MM.1S (cell line): ENCODE data around the gene SENP1.

Source experiments
- DNase-seq: peaks from one replicate; pipeline ENCODE4 v3.0.0-alpha.2; 2015
- H2AFZ ChIP-seq: fragments of 300-600 bp; sonication (generic); 2 replicates; pipeline ENCODE4 v1.6.0; 2016; ENCODE audit warnings: antibody characterized with exemption, low read length
- H3F3A ChIP-seq: fragments of 300-600 bp; sonication (generic); 2 replicates; pipeline ENCODE4 v1.6.1; 2016; ENCODE audit warnings: mild to moderate bottlenecking, antibody characterized with exemption, low read length, moderate library complexity, mixed read lengths; ENCODE audit not compliant: insufficient read depth
- H3K27ac ChIP-seq: fragments of 300-600 bp; sonication (generic); 2 replicates; pipeline ENCODE4 v1.5.1; 2016; ENCODE audit warnings: mild to moderate bottlenecking, low read length
- H3K27me3 ChIP-seq: fragments of 300-600 bp; sonication (generic); replicated peaks from 2 replicates; pipeline ENCODE4 v1.6.0; 2016; ENCODE audit warnings: low read length; ENCODE audit not compliant: insufficient read depth
- H3K36me3 ChIP-seq: fragments of 300-600 bp; sonication (generic); replicated peaks from 2 replicates; pipeline ENCODE4 v1.6.1; 2016; ENCODE audit warnings: mild to moderate bottlenecking, low read length, mixed read lengths; ENCODE audit not compliant: insufficient read depth
- H3K4me1 ChIP-seq: fragments of 300-600 bp; sonication (generic); 2 replicates; pipeline ENCODE4 v1.6.1; 2016; ENCODE audit warnings: low read length, mixed read lengths
- H3K4me2 ChIP-seq: fragments of 300-600 bp; sonication (generic); 2 replicates; pipeline ENCODE4 v1.6.0; 2016; ENCODE audit warnings: low read depth, low read length
- H3K4me3 ChIP-seq: fragments of 300-600 bp; sonication (generic); 2 replicates; pipeline ENCODE4 v1.5.1; 2016; ENCODE audit warnings: low read length, mixed read lengths
- H3K79me2 ChIP-seq: fragments of 300-600 bp; sonication (generic); 2 replicates; pipeline ENCODE4 v1.6.1; 2016; ENCODE audit warnings: mixed run types, low read length, mixed read lengths
- H3K9ac ChIP-seq: fragments of 300-600 bp; sonication (generic); 2 replicates; pipeline ENCODE4 v1.6.1; 2016; ENCODE audit warnings: low read length, mixed read lengths
- H3K9me2 ChIP-seq: fragments of 300-600 bp; sonication (generic); replicated peaks from 2 replicates; pipeline ENCODE4 v1.6.1; 2016; ENCODE audit warnings: mild to moderate bottlenecking, low read length, mixed read lengths; ENCODE audit not compliant: insufficient read depth
- H3K9me3 ChIP-seq: fragments of 300-600 bp; sonication (generic); replicated peaks from 2 replicates; pipeline ENCODE4 v1.6.1; 2016; ENCODE audit warnings: mild to moderate bottlenecking, low read length, mixed read lengths; ENCODE audit not compliant: insufficient read depth
- H4K20me1 ChIP-seq: fragments of 300-600 bp; sonication (generic); 2 replicates; pipeline ENCODE4 v1.6.1; 2016; ENCODE audit warnings: mild to moderate bottlenecking, low read length, moderate library complexity, mixed read lengths; ENCODE audit not compliant: insufficient read depth
- EZH2 ChIP-seq: fragments of 300-600 bp; sonication (generic); optimal IDR thresholded peaks from 2 replicates; pipeline ENCODE3; 2017; ENCODE audit warnings: low read depth, mild to moderate bottlenecking, antibody characterized with exemption, low read length, mixed read lengths
- EZH2phosphoT487 ChIP-seq: fragments of 300-600 bp; sonication (generic); IDR thresholded peaks from 2 replicates; pipeline ENCODE4 v1.6.1; 2018; ENCODE audit warnings: antibody characterized with exemption, low read length
- TF ChIP-seq, protein P1 (sequence below): fragments of 300-600 bp; sonication (generic); IDR thresholded peaks from 2 replicates; pipeline ENCODE4 v1.5.1; 2016; ENCODE audit warnings: antibody characterized with exemption, low read length, mixed read lengths

The SENP1 gene

DNA sequence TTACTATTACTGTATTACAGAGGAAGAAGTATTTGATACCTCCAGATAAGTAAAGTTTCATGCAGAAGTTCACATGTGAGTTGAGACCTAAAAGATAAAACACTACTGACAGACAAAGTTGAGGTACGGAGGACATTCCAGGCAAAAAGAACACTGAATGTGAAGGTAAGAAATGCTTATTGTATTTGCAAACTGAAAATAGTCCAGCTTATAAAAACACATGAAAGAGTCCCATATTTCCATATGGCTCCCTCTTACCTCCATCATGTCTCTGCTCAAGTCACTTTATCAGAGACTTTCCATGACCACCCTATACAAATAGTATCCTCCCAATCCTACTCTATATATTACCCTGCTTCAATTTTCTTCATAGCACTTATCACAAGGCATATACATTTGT lies 35.8 kb downstream of the SENP1 start:
- no peak for DNase-seq
- Histone ChIP-seq H3K4me2 (no peak overlapping the region), H3K27me3 (no peaks in the 10 kb centered on the region), H2AFZ (no peak overlapping the region), H3K27ac (no peak overlapping the region), H4K20me1 (no peaks in the 10 kb centered on the region), H3K9me2 (no peaks in the 10 kb centered on the region), H3K79me2 (no peaks in the 10 kb centered on the region), H3K4me1 (no peaks in the 10 kb centered on the region), H3K4me3 (no peak overlapping the region), H3K36me3 (peaks cover 17% of the 10 kb centered on the region; the same call in 1 of the 2 replicates), H3K9me3 (no peaks in the 10 kb centered on the region), H3K9ac (no peak overlapping the region), H3F3A (no peaks in the 10 kb centered on the region)
- no peak for TF ChIP-seq EZH2phosphoT487
- no peak for TF ChIP-seq EZH2
- TF ChIP-seq, protein P1, sequence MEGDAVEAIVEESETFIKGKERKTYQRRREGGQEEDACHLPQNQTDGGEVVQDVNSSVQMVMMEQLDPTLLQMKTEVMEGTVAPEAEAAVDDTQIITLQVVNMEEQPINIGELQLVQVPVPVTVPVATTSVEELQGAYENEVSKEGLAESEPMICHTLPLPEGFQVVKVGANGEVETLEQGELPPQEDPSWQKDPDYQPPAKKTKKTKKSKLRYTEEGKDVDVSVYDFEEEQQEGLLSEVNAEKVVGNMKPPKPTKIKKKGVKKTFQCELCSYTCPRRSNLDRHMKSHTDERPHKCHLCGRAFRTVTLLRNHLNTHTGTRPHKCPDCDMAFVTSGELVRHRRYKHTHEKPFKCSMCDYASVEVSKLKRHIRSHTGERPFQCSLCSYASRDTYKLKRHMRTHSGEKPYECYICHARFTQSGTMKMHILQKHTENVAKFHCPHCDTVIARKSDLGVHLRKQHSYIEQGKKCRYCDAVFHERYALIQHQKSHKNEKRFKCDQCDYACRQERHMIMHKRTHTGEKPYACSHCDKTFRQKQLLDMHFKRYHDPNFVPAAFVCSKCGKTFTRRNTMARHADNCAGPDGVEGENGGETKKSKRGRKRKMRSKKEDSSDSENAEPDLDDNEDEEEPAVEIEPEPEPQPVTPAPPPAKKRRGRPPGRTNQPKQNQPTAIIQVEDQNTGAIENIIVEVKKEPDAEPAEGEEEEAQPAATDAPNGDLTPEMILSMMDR: no peak

DNA sequence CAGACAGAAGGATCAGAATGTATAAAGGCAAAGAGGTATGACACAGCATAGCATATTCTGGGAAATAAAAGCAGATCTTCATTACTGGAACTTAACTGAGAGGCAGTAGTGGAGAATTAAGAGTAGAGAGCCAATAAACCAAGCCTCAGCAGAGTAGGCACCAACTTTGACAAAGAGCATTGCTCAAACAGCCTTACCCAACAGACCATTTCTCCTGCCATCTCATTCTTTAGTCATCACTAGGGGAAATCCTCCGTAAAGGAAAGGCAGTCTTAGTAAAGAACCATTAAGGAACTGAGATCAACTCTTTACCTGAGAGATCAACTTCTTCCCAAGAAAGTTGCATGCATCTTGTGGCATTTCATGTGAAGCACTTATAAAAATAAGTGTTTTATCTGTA lies 36.6 kb downstream of the SENP1 start:
- H3K4me3 ChIP-seq: no peak overlapping the region
- H3K9ac ChIP-seq: no peak overlapping the region
- H3K9me3 ChIP-seq: no peaks in the 10 kb centered on the region
- H3K36me3 ChIP-seq: peaks cover 20% of the 10 kb centered on the region; the same call in 1 of the 2 replicates
- H2AFZ ChIP-seq: no peak overlapping the region
- DNase-seq: no peak
- no peaks in the 10 kb centered on the region for H3K4me1 ChIP-seq
- no peaks in the 10 kb centered on the region for H3F3A ChIP-seq
- TF ChIP-seq EZH2: no peak
- no peak for TF ChIP-seq EZH2phosphoT487
- TF ChIP-seq, protein P1: no peak
- H3K27ac ChIP-seq: no peak overlapping the region
- H4K20me1 ChIP-seq: no peaks in the 10 kb centered on the region
- H3K4me2 ChIP-seq: no peak overlapping the region
- H3K79me2 ChIP-seq: no peaks in the 10 kb centered on the region
- no peaks in the 10 kb centered on the region for H3K9me2 ChIP-seq
- no peaks in the 10 kb centered on the region for H3K27me3 ChIP-seq

DNA sequence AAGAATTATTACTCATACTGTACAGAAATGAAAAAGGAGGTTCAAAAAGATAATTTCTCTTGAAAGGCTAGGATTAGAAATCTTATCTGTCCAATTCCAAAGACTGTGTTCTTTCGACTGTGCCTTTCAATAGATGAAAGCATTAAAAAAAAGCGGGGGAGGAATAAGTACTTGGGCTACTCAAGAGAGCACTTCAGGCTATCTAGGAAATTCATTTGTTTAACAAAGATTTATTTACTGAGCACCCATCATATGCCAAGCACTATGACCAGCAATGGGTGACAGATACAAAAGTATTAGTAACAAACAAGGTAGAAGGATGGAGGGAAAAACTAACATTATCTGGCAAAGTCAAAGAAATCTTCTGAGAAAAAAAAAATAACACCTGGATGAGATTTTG lies 37.4 kb downstream of the SENP1 start:
- H3K27ac ChIP-seq: no peak overlapping the region
- H3K36me3 ChIP-seq: peaks cover 20% of the 10 kb centered on the region; the same call in 1 of the 2 replicates
- no peaks in the 10 kb centered on the region for H3K27me3 ChIP-seq
- no peaks in the 10 kb centered on the region for H3K4me1 ChIP-seq
- no peaks in the 10 kb centered on the region for H4K20me1 ChIP-seq
- H3K79me2 ChIP-seq: no peaks in the 10 kb centered on the region
- H3F3A ChIP-seq: no peaks in the 10 kb centered on the region
- H3K9ac ChIP-seq: no peak overlapping the region
- DNase-seq: no peak
- H3K9me2 ChIP-seq: no peaks in the 10 kb centered on the region
- TF ChIP-seq, protein P1: no peak
- no peaks in the 10 kb centered on the region for H3K9me3 ChIP-seq
- no peak overlapping the region for H3K4me2 ChIP-seq
- no peak overlapping the region for H3K4me3 ChIP-seq
- no peak overlapping the region for H2AFZ ChIP-seq
